ENCODE data around the gene RIPK4. TPM values are rescaled to one million over a fixed set of nuclear protein-coding genes. Genes with fewer than 3 reads are reported as not detected.
A peak's percentile ranks its signal among the peaks of the same experiment; 100 is the strongest.
"Not testable (repeated sequence)": the region's sequence is repeated elsewhere in the genome, so short reads cannot be mapped to it uniquely, and the experiment has no call there.

The RIPK4 gene
- total RNA-seq, 1 experiment from 2014 or later, result 24.1 TPM

DNA sequence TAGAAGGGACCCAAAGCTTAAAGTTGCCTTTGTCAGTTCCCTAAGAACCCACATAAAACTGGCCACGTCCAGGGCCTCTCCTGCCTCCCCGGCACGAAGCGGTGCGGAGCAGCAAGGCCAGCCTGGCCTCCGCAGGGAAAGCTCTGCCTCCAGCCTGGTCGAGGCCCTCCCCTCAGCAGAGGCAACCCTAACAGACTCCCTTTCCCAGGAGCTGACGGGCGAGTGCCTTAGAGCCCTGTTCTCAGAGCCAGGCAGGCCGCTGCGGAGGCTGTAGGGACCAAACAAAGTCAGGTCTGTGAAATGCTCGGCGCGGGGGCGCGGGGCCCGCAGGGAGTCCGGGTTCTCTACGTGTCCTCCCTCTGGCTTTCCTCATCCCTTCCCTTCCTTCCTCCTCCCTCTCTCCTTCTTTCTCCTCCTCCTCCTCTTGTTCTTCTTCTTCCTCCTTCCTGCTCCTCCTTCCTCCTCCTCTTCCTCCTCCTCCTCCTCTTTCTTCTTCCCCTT is 40.7 kb downstream of the RIPK4 start:
- Mint-ChIP-seq H3K36me3 (ENCODE audit: insufficient read depth, unreplicated experiment) (no peaks in the 10 kb centered on the region), H3K4me1 (ENCODE audit: low read depth, unreplicated experiment) (peaks cover 30% of the 10 kb centered on the region), H3K27me3 (ENCODE audit: insufficient read depth, unreplicated experiment) (no peaks in the 10 kb centered on the region), H3K27ac (ENCODE audit: unreplicated experiment) (peak overlapping the region; percentile 3), H3K9me3 (ENCODE audit: unreplicated experiment) (peaks cover 2% of the 10 kb centered on the region), H3K4me3 (ENCODE audit: unreplicated experiment) (no peak overlapping the region)
- no peaks in the 10 kb centered on the region for H3K9me3 ChIP-seq
- H3K27me3 ChIP-seq (replicated peaks; ENCODE audit: control insufficient read depth, insufficient read depth, low read length), result no peaks in the 10 kb centered on the region
- TF ChIP-seq, protein P1, sequence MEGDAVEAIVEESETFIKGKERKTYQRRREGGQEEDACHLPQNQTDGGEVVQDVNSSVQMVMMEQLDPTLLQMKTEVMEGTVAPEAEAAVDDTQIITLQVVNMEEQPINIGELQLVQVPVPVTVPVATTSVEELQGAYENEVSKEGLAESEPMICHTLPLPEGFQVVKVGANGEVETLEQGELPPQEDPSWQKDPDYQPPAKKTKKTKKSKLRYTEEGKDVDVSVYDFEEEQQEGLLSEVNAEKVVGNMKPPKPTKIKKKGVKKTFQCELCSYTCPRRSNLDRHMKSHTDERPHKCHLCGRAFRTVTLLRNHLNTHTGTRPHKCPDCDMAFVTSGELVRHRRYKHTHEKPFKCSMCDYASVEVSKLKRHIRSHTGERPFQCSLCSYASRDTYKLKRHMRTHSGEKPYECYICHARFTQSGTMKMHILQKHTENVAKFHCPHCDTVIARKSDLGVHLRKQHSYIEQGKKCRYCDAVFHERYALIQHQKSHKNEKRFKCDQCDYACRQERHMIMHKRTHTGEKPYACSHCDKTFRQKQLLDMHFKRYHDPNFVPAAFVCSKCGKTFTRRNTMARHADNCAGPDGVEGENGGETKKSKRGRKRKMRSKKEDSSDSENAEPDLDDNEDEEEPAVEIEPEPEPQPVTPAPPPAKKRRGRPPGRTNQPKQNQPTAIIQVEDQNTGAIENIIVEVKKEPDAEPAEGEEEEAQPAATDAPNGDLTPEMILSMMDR (IDR thresholded peaks at IDR 0.05; ENCODE audit: insufficient read depth in 1 of 2, low read depth in 1 of 2, low read length in 1 of 2, severe bottlenecking in 1 of 2, unreplicated experiment in 1 of 2), result no peak
- DNase-seq, result no peak
- BruUV-seq (replicated peaks), result no TSS peak
- peaks cover 39% of the 10 kb centered on the region for H3K4me1 ChIP-seq
- intact Hi-C loops (cut with micrococcal nuclease; ENCODE audit: unreplicated experiment), result no loop called here
- POLR2A ChIA-PET, result no interaction called here
- H3K4me3 ChIP-seq (ENCODE audit: low read depth, low read length), result no peak overlapping the region
- no peaks in the 10 kb centered on the region for H3K36me3 ChIP-seq (ENCODE audit: control insufficient read depth, insufficient read depth, low read length)
- CTCF ChIA-PET, result interaction anchor here (2.0 kb wide), 1 partner anchor 43 kb away, joined by 7 read pairs; no protein-coding TSS in a partner anchor

DNA sequence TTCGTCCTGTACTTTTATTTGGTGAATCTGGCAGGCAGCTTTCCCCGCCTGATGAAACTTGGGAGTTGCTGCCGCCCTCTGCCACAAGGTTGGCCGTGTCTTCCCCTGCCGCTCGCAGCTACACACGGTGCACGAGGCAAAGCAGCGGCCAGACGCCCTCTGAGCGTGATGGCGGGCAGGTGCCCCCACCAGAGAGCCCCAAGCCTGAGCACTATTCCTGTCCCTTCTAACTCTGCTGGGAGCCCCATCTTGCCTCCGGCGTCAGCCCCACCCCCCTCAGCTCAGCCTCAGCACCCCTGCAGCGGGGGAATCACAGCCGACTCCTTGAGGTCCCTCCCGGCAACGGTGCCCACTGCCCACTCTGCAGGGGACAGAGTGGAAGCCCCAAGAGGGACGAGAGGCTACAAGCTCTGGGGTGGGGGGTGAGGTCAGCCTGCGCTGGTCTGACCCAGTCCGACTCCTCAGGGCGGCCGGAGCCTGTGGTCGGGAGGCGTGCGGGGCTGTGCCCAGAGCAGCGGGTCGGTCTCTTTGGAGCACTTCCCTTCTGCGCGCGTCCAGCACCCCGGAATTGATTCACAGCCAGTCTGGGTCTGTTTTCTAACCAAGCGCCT is 41.3 kb downstream of the RIPK4 start:
- H3K4me3 ChIP-seq (ENCODE audit: low read depth, low read length), result no peak overlapping the region
- H3K36me3 Mint-ChIP-seq (ENCODE audit: insufficient read depth, unreplicated experiment), result no peaks in the 10 kb centered on the region
- H3K4me1 Mint-ChIP-seq (ENCODE audit: low read depth, unreplicated experiment), result peaks cover 24% of the 10 kb centered on the region
- TF ChIP-seq, protein P1 (IDR thresholded peaks at IDR 0.05; ENCODE audit: insufficient read depth in 1 of 2, low read depth in 1 of 2, low read length in 1 of 2, severe bottlenecking in 1 of 2, unreplicated experiment in 1 of 2), result no peak
- H3K4me3 Mint-ChIP-seq (ENCODE audit: unreplicated experiment), result no peak overlapping the region
- H3K36me3 ChIP-seq (ENCODE audit: control insufficient read depth, insufficient read depth, low read length), result no peaks in the 10 kb centered on the region
- H3K4me1 ChIP-seq, result peaks cover 37% of the 10 kb centered on the region
- no peaks in the 10 kb centered on the region for H3K27me3 ChIP-seq (replicated peaks; ENCODE audit: control insufficient read depth, insufficient read depth, low read length)
- H3K27ac Mint-ChIP-seq (ENCODE audit: unreplicated experiment), result no peak overlapping the region
- DNase-seq, result no peak
- ChIA-PET CTCF (no interaction called here), POLR2A (no interaction called here)
- intact Hi-C loops (cut with micrococcal nuclease; ENCODE audit: unreplicated experiment), result no loop called here
- H3K9me3 ChIP-seq, result no peaks in the 10 kb centered on the region
- no peaks in the 10 kb centered on the region for H3K27me3 Mint-ChIP-seq (ENCODE audit: insufficient read depth, unreplicated experiment)
- no TSS peak for BruUV-seq (replicated peaks)
- H3K9me3 Mint-ChIP-seq (ENCODE audit: unreplicated experiment), result no peaks in the 10 kb centered on the region

DNA sequence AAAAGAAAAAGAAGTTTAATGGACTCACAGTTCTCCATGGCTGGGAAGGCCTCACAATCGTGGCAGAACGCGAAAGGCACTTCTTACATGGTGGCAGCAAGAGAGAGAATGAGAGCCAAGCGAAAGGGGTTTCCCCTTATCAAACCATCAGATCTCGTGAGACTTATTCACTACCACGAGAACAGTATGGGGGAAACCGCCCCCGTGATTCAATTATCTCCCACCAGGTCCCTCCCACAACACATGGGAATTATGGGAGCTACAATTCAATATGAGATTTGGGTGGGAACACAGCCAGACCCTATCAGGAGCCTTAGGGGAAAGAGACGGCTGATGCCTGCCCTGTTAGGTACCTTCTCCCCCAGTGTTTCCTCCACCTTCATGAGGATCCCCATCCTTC is 43.0 kb downstream of the RIPK4 start:
- not testable (repeated sequence) for H3K9me3 ChIP-seq

More for the DNA sequence above, 43.0 kb downstream of the RIPK4 start:
- H3K9me3 Mint-ChIP-seq (ENCODE audit: unreplicated experiment); H3K27me3 Mint-ChIP-seq (ENCODE audit: insufficient read depth, unreplicated experiment); DNase-seq; H3K36me3 Mint-ChIP-seq (ENCODE audit: insufficient read depth, unreplicated experiment); H3K27me3 ChIP-seq (replicated peaks; ENCODE audit: control insufficient read depth, insufficient read depth, low read length); CTCF ChIA-PET; H3K4me3 Mint-ChIP-seq (ENCODE audit: unreplicated experiment); H3K4me3 ChIP-seq (ENCODE audit: low read depth, low read length); intact Hi-C loops (cut with micrococcal nuclease; ENCODE audit: unreplicated experiment); BruUV-seq (replicated peaks); H3K36me3 ChIP-seq (ENCODE audit: control insufficient read depth, insufficient read depth, low read length); POLR2A ChIA-PET; H3K27ac Mint-ChIP-seq (ENCODE audit: unreplicated experiment): not testable (repeated sequence)
- H3K4me1 ChIP-seq, result peaks cover 39% of the 10 kb centered on the region
- H3K4me1 Mint-ChIP-seq (ENCODE audit: low read depth, unreplicated experiment), result peaks cover 21% of the 10 kb centered on the region
